GM12874 (cell line): ENCODE results near the gene OGDH.

Source experiments
- CTCF ChIP-seq: IDR thresholded peaks from 2 replicates; pipeline ENCODE4 v1.5.1; 2011; ENCODE audit warnings: low read depth, mild to moderate bottlenecking, control low read depth, low read length, moderate library complexity; ENCODE audit not compliant: insufficient read depth

The OGDH gene

GRCh38 chr7:44757739-44758138 lies 151.3 kb downstream of the OGDH start:
- no peak for TF ChIP-seq CTCF
